GM19025 (cell line): Measurements from ENCODE around the gene HOXB8.

Source experiments
- ATAC-seq: cut with Tn5 transposase; IDR thresholded peaks from one replicate; pipeline ENCODE4 v1.9.1; 2021; ENCODE audit warnings: mild to moderate bottlenecking, low read depth, moderate library complexity; ENCODE audit not compliant: unreplicated experiment

HOXB8 gene

DNA sequence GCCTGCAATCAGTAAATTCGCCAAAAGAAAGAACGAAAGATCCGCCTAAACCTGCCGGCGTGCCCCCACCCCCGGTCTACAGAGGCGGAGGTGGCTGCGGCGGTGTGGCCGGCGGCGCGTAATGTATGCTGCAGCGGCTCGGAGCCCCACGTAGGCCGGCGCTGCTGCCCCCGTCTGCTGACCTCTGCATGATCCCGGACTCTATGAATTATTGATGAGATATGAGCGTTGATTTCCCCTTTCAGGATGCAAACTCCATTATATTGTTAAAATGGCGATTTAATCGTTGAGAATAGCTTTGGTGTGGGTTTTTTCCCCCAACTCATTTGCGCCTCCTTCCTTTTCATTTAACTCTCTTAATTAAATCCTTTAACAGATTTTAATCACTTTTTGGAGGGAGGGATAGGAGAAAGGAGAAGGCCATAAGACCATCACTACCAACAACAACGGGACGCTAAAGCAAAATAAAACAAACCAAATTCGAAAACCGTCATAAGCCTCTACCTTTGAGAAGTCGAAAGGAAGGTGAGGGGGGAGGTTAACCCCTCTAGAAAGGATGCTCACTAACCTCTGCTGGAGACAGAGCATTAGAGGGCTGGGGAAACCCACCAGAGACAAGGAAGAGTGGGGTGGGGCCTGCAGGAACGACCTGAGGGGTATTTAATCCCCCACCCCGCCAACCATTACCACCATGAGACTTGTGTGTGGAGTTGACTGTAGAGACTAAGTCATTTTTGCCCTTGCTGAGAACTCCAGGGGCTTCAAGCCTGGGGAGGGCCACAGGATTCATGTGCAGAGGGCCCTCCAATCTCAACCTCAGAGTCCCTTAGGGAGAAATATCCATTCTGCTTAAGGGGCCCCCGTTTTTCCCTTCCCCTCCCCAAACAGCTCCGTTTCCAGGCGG, 28.5 kb downstream of the HOXB8 start:
- ATAC-seq, result no peak

DNA sequence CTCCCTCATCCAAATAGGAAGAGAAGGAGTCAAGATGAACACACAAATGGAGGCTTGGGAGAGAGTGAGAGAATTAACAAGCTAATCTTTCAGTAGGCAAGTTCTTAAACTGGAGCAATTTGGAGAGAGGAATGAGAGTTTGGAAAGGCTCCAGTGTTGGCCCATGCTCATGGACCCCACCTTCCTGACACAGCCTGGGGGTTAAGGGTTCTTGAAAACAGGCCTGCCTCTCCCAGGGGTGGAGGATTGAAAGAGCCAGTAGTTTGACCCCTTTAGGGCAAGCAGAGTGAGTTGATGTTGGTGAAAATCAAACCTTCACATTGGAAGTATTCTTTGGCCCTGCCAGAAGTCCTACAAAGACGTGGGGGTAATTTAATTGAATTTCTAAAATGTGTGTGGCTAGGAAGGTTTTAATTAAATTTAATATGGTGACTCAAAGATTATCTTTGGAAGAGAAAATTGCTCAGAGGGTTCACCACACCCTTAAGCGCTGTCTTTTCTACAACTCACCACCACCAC, 30.8 kb downstream of the HOXB8 start:
- ATAC-seq, result no peak

DNA sequence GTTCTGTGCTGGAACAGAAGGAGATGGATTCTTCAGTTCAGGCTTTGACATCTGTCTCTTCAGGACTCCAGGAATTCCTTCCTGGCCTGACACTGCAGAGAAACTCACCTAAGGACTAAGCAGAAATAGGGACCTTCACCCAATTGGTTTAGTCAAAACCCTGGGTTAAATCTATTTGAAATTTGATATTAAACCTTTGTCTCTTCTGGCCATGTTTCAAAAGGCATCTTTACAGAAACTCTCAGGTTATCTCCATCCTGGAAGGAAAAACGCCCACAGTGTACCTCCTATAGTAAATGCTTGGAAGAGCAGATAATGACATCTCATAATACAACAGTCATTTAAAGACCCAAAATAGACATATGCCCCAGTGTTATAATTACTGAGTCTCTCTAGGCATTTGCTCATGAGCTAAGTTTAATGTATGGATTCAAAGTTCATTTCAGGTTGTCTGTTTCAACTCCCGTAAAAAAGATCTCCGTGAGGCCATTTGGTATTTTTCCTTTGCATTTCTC, 31.3 kb downstream of the HOXB8 start:
- no peak for ATAC-seq

DNA sequence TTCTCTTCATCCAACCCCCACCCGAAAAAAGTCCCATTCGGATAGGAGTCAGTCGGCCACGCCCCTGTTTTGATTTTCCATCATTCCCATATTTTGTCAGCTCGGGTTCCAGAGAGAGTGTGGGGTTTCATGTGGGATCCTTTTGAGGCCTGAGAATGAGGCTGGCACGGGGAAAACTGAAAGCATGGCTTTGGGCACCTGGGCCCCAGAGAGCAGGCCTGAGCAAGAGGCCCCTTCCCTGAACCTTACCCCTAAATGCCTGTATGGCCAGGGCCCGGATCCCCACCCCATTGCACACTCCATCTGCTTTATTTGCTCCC, 32.4 kb downstream of the HOXB8 start:
- no peak for ATAC-seq

DNA sequence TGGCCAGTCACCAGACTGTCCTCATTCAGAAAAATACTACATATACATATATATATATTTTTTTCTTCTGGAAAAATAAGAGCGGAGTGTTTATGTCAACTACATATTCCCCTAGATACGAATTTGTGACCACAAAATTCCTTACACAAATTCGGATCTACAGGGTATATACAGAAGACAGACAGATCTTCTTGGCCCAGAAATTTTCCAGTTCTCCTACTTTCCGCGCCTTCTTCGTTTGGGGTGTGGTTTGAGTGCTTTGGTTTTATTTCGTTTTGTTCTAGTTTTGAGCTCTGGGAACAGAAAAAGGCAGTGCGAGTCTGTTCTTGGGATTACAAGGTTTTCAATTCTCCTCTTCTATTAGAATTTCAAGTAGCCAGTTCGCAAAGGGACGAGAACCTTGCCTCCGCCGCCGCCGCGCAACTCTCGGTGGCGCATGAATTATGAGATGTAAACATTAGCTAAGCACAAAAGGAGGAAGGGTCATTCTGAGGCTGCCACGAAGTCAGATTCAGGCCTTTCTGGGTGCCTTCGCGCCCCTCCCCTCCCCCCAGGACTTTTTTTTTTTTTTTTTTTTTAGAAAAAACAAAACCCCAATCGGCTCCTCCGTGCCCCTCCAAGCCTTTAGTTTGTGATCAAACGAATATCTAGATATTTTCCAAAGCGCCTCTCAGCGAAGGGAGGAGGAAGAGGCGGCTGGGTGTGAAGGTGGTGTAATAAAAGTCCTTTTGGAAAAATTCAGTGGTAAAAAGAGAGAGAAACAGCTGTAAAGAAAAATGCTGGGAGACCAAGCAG, 35.1 kb downstream of the HOXB8 start:
- ATAC-seq, result no peak

DNA sequence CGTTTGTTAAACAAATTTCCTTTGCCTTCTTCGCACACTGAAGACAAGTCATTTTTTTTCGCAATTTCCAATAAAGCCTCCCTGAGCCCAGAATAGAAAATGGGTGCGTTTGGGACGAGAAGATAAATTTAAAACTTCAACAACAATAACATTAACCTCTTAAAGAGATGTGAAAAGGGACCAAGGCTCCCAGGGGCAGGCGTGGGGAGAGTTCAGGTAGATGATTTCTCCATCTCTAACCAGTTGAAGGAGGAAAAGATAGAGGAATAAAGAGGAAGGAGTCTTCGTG, 35.7 kb downstream of the HOXB8 start:
- ATAC-seq, result no peak

DNA sequence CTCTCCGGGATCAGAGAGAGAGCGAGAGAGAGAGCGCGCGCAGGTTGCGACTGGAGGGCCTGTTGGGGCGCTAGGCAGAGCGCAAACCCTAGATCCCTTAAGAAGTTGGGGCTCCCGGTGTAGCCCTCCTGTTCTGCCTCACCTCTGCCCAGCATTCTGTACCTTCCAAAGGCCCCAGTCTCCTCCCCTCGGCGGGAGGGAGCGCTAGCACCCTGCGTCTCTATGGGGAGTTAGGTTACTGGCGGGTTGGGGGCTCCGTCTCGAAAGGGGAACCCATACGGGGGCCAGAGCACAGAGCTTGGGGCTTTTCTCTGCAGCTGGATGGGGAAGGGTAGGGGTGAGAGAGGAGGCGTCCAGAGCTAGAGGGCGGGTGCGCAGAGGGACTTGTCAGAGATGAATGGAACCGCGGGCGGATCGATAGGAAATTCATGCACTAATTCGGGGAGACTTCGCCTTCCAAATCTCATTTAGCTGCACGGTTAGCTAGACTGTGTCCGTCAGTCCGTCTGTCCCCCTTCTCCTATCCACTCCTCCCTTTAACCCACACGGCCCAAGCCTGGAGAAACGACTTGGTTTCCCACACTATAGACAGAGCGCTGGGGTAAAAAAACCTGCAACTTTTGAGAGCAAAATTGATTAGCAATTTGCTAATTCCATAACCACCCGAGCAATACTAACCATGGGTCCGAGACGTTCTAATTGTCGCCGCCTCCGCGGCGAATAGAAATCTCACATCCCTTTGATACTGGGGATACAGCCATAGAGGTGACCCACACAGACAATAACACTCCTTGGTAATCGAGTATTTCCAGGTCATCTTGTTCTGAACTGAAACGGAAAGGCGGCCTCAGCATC, 36.2 kb downstream of the HOXB8 start:
- no peak for ATAC-seq

DNA sequence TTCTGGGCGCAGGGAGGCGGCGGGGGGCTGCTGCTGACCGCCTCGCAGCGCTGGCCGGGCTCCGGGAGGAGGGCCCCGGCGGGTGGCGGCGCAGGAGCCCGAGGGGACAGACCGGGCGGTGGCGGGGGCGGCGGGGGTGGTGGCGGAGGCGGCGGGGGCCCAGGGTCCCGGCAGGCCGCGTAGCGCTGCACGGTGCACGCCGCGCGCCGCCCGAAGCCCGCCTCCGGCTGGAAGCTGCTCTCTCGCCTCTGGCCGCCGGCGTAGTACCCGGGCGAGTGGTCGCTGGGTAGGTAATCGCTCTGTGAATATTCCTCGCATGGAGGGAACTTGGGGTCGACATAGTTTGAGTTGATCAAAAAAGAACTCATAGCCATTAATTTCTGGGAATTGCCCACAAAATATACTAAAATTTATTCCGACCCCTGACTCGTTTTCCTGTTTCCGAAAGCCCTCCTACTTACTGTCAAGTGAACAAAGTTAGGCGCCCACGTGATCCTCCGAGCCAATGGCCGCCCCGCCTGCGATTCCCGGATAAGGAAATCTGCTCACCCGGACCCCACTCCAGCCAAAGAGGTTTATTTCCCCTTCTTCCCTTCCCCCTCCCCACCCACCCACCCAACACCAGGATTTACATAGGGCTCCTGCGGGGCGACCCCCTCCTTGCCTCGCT, 37.0 kb downstream of the HOXB8 start, which contains the start of gene HOXB4:
Gene HOXB4, minus strand, starts transcription at position 405 of the 670 bp plus-strand sequence. Its CDS starts 31 bp downstream, at position 374.
- no peak for ATAC-seq

DNA sequence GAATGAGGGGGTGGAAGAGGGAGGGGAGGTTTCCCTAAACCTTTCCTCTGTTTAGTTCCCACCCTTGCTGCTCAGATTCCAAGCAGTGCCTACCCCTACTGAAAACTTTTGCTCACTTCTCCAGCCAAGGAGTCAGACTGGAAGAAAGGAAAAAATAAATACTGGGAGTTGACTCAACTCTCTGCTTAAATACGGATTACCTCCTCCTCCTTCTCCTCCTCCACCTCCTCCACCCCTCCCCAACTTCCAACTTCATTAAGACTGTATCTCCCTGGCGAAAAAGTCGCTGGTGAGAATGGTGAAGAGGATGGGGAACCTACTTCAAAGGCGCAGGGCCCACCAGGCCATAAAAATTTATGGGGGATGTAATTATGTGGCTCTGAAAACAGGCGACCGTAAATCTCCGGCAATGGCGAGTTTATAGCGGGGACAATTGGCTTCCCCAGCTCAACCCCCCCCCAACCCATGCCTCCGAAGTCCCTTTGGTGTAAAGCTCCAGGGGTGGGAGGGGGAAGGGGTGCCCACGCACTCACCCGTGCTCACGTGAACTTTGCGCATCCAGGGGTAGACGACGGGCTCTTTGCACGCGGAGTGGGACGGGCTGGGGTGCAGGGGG, 37.7 kb downstream of the HOXB8 start:
- ATAC-seq, result no peak

DNA sequence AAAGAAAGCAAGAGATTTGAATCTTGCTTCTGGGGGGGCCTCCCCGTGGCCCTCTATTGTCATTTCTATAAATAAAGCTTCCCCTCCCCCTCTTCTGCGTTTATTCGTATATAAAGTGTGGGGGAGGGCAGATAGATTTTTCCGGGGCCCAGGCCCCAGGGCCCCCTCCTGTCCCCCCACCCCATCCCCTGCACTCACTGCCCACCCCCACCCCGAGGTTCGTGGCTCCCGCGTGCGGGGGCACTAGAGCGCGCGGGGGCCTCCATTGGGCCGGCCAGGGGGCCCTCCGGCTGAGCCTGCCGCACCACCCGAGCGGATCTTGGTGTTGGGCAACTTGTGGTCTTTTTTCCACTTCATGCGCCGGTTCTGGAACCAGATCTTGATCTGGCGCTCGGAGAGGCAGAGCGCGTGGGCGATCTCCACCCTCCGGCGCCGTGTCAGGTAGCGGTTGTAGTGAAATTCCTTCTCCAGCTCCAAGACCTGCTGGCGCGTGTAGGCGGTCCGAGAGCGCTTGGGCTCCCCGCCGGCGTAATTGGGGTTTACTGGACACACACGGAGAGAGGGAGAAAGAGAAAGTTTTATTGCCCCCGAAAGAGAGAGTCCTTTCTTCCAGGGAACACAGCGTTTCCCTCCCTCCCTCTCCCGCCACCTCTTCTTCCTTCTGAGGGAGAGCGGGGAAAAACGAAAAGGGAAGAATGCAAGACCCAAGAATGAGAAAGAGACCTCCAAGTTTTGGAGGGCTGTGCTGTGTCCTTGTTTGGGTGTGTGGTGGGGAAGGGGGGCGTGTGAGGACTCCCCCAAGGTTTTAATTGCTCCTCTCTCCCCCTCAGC, 38.4 kb downstream of the HOXB8 start:
- no peak for ATAC-seq

DNA sequence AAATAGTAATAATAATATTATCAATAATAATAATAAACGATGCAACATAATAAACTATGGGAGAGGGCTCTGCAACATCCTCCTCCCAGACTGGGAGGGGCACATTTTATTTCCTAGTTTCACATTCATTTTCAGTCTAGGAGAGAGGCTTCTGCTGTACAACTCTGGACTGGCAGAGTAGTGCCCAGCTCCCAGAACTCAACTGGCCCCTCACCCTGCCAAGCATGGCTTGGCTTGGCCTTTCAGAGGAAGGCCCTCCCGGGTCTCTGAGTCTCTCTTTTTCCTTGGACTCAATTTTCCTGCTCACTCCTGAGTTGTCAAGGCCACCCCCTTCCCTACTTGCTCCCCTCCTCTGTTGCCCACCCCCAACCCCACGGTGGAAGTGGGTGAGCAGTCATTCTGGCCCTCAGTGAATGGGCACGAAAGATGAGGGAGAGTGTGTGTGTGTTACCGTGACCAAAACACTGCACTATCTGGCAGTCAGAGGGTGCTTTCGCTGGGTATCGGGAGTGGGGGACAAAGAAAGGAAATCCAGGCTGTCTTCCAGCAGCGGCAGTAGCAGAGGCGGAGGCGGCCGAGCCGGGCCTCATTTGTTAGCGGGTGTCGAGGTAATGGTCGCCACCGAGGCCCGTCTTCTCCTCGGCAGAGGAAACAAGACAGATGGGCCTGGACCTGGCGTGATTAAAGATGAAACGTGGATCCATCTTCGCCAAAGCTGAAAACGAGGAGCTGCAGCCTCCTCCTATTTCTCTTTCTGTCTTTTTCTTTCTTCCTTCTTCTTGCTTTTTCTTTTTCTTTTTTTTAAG, 39.2 kb downstream of the HOXB8 start:
- no peak for ATAC-seq

DNA sequence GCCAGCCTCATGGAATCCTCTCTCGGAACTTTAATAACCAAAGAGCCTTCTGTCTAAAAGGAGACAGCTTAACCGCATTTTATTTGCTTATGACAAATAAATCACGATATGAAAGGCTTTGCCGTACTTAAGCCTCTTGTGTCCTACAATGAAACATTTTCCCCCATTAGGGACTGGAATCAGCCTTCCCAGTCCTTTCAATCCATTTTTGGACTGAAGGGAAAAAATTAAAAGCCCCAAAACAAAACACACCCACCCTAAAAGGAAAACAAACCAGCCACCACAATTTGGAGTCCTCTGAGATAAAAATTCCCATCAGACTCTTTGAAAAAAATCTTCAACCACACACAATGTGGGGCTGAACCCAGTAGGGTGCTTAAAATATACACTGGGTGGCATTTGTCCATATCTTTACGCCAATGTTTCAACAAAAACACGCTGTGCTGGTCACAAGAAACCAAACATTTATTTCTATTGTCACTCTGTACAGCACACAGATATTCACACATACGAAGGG, 40.0 kb downstream of the HOXB8 start:
- ATAC-seq, result no peak

DNA sequence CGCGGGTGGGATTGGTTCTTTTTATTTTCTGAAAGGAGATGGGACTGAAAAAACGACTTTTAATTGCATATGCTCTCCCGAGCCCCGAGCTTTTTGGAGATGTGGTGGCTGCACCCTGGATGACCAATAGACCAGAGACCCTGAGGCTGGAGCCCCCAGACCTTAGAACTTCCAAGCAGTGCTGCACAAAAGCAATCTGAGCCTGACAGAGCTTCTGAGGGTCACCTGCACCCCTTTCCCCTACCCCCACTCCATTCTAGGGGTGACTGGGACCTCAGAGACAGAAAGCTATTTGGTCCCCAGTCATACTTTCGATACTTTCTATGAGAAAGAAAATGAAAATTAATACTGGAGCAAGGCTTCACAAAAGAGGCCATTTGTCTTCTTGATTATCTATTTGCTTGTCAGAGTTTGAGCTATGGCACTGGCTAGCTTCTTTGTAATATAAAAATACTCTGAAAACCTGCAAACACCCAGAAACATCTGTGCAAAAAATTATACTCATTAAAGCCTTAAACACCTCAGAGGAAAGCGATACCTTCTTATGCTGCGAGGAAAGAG, 40.5 kb downstream of the HOXB8 start:
- ATAC-seq, result no peak

DNA sequence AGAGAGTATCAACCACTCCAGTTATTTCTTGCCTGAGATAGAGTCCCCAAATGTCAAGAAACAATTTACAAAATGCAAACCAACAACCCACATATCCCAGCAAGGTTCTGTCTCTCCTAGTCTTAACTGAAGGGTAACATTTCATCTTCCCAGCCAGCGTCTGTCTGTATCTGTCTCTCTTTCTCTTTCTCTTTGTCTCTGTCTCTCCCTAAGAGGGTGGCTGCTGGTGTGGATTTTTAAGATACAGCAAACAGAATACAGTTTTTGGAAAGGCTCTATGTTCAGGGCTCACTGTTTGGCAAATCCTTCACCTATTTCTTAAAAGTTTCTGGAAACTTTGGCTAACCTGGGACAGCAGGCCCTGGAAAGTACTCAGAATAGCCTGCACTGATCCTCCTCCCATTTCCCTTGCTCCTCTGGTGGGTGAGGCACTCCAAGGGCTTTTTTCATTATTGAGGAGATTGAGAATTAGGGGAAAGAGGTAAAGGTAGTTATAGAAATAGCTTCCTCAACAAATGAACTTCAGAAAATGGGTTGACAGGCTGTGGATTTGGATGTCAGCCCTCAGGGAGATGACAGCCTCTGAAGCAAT, 43.2 kb downstream of the HOXB8 start:
- ATAC-seq, result no peak

DNA sequence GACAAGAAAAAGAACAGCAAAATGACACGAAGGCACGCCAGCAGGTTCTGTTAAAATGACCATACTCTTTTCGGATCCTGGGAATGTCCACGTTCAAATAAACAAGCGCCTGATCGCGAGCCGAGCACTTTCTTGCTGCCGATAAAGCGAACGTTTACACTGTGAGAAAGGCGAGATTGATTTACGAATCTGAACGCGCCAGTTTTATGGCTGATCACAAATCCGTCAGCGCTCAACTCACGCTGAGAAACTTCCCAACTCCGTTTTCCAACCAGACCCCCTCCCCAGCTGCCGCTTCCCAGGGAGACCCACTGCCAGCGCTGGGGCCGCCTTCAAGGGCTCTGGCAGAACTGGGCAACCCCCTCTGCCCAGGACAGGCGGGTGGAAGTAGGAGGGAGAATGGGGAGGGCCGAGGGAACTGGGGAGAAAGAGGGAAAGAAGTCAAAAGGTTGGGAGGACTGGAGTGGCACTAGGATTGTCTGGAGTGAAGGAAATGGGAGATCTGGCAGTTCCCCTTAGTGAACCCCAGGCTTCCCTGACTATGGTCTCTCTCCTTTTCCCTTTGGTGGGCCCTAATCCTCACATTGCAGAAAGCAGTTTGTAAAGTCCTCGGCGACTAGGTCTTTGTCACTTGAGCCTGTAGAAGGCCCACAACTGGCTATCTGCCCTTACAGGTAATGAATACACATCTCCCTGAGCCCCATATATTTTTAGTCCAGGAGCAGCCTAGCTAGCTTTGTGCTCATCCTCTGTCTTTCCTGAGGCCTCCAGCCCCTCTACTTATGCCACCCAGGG, 43.9 kb downstream of the HOXB8 start:
- ATAC-seq, result no peak

DNA sequence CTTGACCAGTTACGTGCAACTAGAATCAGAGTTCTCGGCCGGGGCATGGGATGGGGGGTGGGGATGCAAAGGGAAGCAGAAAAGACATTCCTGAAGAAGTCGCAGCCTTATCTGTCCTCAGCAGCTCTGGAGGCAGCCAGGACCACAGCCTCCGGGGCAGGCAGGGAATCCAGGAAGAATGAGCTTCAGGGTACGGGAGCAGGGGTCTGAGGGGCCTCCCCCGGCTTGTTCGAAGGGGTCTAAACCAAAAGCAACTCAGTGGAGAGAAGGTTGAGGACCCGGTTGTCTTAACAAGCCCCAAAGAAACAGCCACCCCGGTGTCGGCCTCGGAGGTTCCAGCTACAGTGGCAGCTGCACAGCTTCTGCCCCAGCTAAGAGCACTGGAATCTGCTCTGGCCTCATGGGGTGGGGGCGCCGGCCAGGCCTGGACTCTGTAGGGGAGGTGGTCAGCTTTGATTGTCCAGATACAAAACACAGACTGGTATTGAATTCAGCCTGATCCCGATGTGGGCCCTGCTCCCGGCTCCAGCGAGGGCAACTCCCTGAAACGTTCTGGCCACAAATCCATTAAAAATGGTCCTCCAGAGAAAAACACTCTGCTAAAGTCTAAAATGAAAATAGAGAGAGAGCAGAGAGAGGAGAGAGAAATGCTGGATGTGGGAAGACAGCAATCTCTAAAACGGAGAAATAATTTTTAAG, 44.6 kb downstream of the HOXB8 start:
- no peak for ATAC-seq
